HL-60 (cell line): ENCODE data around the gene TMED6.

Source experiments
- TF ChIP-seq, protein P1 (sequence below): IDR thresholded peaks from one replicate; pipeline ENCODE4 v1.5.1; 2011; ENCODE audit warnings: low read length, control low read depth, inconsistent platforms; ENCODE audit not compliant: insufficient read depth
- TF ChIP-seq, protein P2 (sequence below): IDR thresholded peaks from 2 replicates; pipeline ENCODE4 v1.6.1; 2012; ENCODE audit warnings: low read depth; ENCODE audit not compliant: insufficient replicate concordance

- TF ChIP-seq, protein P1, sequence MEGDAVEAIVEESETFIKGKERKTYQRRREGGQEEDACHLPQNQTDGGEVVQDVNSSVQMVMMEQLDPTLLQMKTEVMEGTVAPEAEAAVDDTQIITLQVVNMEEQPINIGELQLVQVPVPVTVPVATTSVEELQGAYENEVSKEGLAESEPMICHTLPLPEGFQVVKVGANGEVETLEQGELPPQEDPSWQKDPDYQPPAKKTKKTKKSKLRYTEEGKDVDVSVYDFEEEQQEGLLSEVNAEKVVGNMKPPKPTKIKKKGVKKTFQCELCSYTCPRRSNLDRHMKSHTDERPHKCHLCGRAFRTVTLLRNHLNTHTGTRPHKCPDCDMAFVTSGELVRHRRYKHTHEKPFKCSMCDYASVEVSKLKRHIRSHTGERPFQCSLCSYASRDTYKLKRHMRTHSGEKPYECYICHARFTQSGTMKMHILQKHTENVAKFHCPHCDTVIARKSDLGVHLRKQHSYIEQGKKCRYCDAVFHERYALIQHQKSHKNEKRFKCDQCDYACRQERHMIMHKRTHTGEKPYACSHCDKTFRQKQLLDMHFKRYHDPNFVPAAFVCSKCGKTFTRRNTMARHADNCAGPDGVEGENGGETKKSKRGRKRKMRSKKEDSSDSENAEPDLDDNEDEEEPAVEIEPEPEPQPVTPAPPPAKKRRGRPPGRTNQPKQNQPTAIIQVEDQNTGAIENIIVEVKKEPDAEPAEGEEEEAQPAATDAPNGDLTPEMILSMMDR: no peak
- TF ChIP-seq, protein P2, sequence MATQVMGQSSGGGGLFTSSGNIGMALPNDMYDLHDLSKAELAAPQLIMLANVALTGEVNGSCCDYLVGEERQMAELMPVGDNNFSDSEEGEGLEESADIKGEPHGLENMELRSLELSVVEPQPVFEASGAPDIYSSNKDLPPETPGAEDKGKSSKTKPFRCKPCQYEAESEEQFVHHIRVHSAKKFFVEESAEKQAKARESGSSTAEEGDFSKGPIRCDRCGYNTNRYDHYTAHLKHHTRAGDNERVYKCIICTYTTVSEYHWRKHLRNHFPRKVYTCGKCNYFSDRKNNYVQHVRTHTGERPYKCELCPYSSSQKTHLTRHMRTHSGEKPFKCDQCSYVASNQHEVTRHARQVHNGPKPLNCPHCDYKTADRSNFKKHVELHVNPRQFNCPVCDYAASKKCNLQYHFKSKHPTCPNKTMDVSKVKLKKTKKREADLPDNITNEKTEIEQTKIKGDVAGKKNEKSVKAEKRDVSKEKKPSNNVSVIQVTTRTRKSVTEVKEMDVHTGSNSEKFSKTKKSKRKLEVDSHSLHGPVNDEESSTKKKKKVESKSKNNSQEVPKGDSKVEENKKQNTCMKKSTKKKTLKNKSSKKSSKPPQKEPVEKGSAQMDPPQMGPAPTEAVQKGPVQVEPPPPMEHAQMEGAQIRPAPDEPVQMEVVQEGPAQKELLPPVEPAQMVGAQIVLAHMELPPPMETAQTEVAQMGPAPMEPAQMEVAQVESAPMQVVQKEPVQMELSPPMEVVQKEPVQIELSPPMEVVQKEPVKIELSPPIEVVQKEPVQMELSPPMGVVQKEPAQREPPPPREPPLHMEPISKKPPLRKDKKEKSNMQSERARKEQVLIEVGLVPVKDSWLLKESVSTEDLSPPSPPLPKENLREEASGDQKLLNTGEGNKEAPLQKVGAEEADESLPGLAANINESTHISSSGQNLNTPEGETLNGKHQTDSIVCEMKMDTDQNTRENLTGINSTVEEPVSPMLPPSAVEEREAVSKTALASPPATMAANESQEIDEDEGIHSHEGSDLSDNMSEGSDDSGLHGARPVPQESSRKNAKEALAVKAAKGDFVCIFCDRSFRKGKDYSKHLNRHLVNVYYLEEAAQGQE: no peak
Measured at GRCh38 chr16:69316595-69317034, 35.0 kb downstream of the TMED6 start.
